ENCODE results near the gene RCAN2.

DNA sequence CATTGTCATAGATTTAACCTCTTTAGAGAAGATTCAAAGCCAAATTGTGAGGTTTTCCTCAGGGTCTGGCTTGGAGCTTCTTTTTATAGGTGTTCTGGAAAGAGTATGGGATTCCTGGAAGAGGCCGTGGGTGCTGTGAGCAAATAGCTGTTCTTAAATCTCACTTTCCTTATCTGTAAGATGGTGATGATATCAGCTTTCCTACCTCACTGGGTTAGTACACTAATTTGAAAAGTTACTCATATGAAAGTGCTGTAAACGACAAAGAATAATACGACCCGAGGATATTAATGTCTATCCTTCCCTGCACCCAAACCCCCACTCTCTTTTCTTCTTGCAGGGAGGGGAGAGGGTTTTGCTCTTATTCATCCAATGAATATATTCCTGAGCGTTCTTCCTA, 203.6 kb downstream of the RCAN2 start:
- TF ChIP-seq CTCF (conservative IDR thresholded peaks at IDR 0.05; ENCODE audit: low read length) (no peak), EZH2phosphoT487 (IDR thresholded peaks at IDR 0.05; ENCODE audit: borderline replicate concordance, low read depth, low read length) (no peak)

All from OCI-LY7 (cell line).